Mammary epithelial cell (primary cell): ENCODE results near the gene IL10.

ENCODE experiments used
- EZH2 ChIP-seq: IDR thresholded peaks from 2 replicates; pipeline ENCODE4 v1.6.1; 2012; ENCODE audit warnings: low read length, inconsistent platforms, borderline replicate concordance
- TF ChIP-seq, protein P1 (sequence below), 2 donors: IDR thresholded peaks in 1 of 2; conservative IDR thresholded peaks in 1 of 2; 2 replicates each; pipeline ENCODE4 v1.5.1; 2011 to 2012; ENCODE audit warnings: inconsistent platforms in 2 of 2, low read length in 2 of 2, mild to moderate bottlenecking in 2 of 2, control low read depth in 1 of 2, low read depth in 1 of 2; ENCODE audit not compliant: insufficient read depth in 1 of 2; ENCODE audit errors: extremely low read depth in 1 of 2

DNA sequence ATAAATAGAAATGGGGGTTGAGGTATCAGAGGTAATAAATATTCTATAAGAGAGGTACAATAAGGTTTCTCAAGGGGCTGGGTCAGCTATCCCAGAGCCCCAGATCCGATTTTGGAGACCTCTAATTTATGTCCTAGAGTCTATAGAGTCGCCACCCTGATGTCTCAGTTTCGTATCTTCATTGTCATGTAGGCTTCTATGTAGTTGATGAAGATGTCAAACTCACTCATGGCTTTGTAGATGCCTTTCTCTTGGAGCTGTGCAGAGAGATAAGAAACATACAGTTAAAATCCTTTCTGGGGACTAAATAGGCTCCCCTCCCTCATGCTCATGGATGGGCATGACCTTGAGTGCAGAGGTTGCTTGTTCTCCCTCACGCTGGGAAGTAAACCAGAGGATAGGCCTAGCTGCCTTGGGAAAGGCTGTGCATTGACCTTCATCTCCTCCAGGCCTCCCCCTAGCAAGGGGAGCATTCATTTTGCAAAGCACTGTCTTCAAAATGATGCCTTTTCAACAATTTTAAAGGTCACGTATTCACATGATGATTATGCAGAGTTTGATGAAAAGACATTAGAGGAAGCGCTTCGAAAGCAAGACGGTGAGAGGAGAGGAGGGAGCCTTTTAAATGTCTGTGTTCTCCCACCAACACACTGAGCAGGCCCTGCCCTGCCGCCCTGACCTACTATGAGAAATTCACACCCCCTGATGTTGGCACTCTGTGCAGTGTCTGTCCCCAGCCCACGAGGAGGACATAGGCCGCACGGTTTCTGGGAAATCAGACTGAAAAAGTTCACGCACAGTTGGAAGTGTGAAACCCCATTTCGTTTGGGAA, 3.6 kb downstream of the IL10 start:
- TF ChIP-seq, protein P1, sequence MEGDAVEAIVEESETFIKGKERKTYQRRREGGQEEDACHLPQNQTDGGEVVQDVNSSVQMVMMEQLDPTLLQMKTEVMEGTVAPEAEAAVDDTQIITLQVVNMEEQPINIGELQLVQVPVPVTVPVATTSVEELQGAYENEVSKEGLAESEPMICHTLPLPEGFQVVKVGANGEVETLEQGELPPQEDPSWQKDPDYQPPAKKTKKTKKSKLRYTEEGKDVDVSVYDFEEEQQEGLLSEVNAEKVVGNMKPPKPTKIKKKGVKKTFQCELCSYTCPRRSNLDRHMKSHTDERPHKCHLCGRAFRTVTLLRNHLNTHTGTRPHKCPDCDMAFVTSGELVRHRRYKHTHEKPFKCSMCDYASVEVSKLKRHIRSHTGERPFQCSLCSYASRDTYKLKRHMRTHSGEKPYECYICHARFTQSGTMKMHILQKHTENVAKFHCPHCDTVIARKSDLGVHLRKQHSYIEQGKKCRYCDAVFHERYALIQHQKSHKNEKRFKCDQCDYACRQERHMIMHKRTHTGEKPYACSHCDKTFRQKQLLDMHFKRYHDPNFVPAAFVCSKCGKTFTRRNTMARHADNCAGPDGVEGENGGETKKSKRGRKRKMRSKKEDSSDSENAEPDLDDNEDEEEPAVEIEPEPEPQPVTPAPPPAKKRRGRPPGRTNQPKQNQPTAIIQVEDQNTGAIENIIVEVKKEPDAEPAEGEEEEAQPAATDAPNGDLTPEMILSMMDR (conservative IDR thresholded peaks at IDR 0.05 in 1 of 2, IDR thresholded peaks at IDR 0.05 in 1 of 2; ENCODE audit: extremely low read depth in 1 of 2, insufficient read depth in 1 of 2, low read depth in 1 of 2, low read length in 2 of 2): no peak
- no peak for TF ChIP-seq EZH2
